HUES6 (cell line): ENCODE measurements around the gene BOC.

ENCODE experiments used
- H3K27ac ChIP-seq: 2 replicates; pipeline ENCODE4 v1.7.0; 2013; ENCODE audit warnings: low read depth, mild to moderate bottlenecking, low read length, inconsistent platforms
- H3K27me3 ChIP-seq: 2 replicates; pipeline ENCODE4 v1.6.1; 2013; ENCODE audit warnings: low read length; ENCODE audit not compliant: control insufficient read depth, insufficient read depth
- H3K36me3 ChIP-seq: 2 replicates; pipeline ENCODE4 v1.6.1; 2013; ENCODE audit warnings: low read length; ENCODE audit not compliant: control insufficient read depth, insufficient read depth
- H3K4me1 ChIP-seq: 2 replicates; pipeline ENCODE4 v1.6.1; 2013; ENCODE audit warnings: low read length; ENCODE audit not compliant: control insufficient read depth, insufficient read depth
- H3K4me3 ChIP-seq: 2 replicates; pipeline ENCODE4 v1.5.1; 2013; ENCODE audit warnings: low read depth, low read length
- H3K9ac ChIP-seq: one replicate; pipeline ENCODE4 v1.6.1; 2013; ENCODE audit warnings: mild to moderate bottlenecking, low read length
- H3K9me3 ChIP-seq: 2 replicates; pipeline ENCODE4 v1.6.1; 2013; ENCODE audit warnings: low read depth, low read length; ENCODE audit not compliant: control insufficient read depth, insufficient read depth

The BOC gene

DNA sequence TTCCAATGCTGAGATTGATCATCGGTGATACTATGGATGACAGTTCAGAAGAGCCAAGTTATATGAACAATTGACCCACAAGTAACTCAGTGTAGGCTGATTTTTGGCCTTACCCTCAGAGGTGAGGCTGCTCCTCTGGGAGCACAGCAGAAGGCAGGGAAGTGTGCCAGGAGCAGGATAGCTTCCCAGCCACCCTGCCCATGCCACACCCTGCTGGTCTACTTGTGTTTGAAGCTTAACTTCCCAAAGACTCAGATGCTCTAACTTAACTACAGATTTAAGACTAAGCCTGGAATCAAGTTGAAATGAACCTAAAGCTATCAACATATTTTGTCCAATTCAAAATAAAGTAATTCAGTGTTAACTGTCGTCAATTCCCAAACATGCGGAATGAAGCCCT lies 77.5 kb downstream of the BOC start:
- H3K27ac ChIP-seq, result no peak overlapping the region
- no peaks in the 10 kb centered on the region for H3K9me3 ChIP-seq
- no peak overlapping the region for H3K4me3 ChIP-seq
- no peak overlapping the region for H3K9ac ChIP-seq
- no peaks in the 10 kb centered on the region for H3K27me3 ChIP-seq
- H3K36me3 ChIP-seq, result 0 out of 2 replicates have a peak, but pooled peaks cover 2% of the 10 kb centered on the region
- H3K4me1 ChIP-seq, result no peaks in the 10 kb centered on the region

GRCh38 chr3:113291572-113291971 lies 80.2 kb downstream of the BOC start:
- Histone ChIP-seq H3K27me3 (no peaks in the 10 kb centered on the region), H3K4me1 (no peaks in the 10 kb centered on the region), H3K36me3 (no peaks in the 10 kb centered on the region), H3K9me3 (no peaks in the 10 kb centered on the region), H3K4me3 (no peak overlapping the region), H3K27ac (no peak overlapping the region), H3K9ac (no peak overlapping the region)

DNA sequence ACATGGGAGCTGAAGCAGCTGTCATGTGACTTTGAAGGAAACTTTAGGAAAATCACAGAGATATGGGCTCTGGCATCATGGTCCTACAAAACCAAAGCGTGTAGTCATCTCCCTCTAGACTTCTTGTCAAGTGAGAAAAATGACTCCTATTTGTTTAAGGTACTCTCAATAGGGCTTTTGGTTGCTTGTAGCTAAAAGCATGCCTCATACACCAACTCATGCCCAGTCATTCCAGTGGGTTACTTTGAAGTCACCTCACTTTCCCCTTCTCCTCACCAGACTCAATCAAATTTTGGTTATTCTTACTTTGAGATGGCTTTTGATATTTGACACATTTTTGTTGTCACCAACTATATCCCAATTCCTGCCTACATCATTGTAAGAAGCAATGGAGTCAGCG lies 81.6 kb downstream of the BOC start:
- no peaks in the 10 kb centered on the region for H3K9me3 ChIP-seq
- H3K27ac ChIP-seq, result no peak overlapping the region
- peaks cover 13% of the 10 kb centered on the region for H3K4me1 ChIP-seq
- H3K36me3 ChIP-seq, result no peaks in the 10 kb centered on the region
- no peaks in the 10 kb centered on the region for H3K27me3 ChIP-seq
- no peak overlapping the region for H3K9ac ChIP-seq
- no peak overlapping the region for H3K4me3 ChIP-seq

- Histone ChIP-seq H3K36me3 (no peaks in the 10 kb centered on the region), H3K9me3 (no peaks in the 10 kb centered on the region), H3K9ac (no peak overlapping the region), H3K27ac (no peak overlapping the region), H3K27me3 (no peaks in the 10 kb centered on the region), H3K4me1 (peaks cover 15% of the 10 kb centered on the region), H3K4me3 (no peak overlapping the region)
Measured at GRCh38 chr3:113293348-113293747, 82.0 kb downstream of the BOC start.

DNA sequence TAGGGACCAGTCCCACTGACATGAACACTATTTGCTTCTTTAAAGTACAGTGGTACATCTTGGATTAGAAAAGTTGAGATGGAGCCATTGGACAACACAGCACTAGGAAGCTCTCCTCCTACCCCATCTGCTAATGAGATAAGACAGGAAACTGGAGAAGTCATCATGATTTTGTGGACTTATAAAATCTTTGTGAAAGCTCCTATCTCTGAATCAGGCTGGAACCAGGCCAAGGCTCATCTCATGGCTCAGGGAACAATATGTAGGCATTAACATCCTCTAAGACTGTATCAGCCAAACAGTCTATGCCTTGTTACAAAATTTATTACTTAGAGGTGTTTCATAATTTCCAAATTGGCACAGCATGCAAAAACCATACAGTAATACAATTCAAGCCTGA lies 84.1 kb downstream of the BOC start:
- no peaks in the 10 kb centered on the region for H3K27me3 ChIP-seq
- H3K27ac ChIP-seq, result no peak overlapping the region
- no peaks in the 10 kb centered on the region for H3K9me3 ChIP-seq
- no peak overlapping the region for H3K9ac ChIP-seq
- H3K4me1 ChIP-seq, result peaks cover 15% of the 10 kb centered on the region
- no peaks in the 10 kb centered on the region for H3K36me3 ChIP-seq
- no peak overlapping the region for H3K4me3 ChIP-seq

- Histone ChIP-seq H3K4me3 (no peak overlapping the region), H3K27me3 (no peaks in the 10 kb centered on the region), H3K4me1 (peaks cover 15% of the 10 kb centered on the region), H3K9ac (no peak overlapping the region), H3K36me3 (no peaks in the 10 kb centered on the region), H3K9me3 (no peaks in the 10 kb centered on the region), H3K27ac (no peak overlapping the region)
Measured at GRCh38 chr3:113297287-113297686, 85.9 kb downstream of the BOC start.

DNA sequence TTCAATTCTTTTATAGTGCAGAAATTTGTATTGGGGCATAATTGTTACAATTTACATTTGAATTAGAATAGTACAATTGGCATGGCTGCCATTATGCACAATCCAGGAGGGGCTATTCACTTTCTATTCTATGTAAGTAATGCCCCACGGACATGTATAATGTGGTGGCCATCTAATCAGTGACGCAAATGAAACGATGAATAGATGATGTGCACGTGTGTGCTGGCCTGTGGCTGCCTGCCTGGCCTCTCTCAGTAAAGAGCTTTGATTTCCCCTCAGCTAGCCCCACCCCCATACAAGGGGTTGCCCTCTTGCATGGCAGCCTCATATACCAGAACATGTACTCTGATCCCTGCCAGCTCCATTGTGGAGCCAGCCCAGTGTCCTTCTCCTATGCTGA lies 86.5 kb downstream of the BOC start:
- Histone ChIP-seq H3K4me3 (no peak overlapping the region), H3K27ac (no peak overlapping the region), H3K27me3 (no peaks in the 10 kb centered on the region), H3K9ac (no peak overlapping the region), H3K4me1 (peaks cover 15% of the 10 kb centered on the region), H3K36me3 (no peaks in the 10 kb centered on the region), H3K9me3 (no peaks in the 10 kb centered on the region)

GRCh38 chr3:113300596-113300995 lies 89.2 kb downstream of the BOC start:
- Histone ChIP-seq H3K36me3 (no peaks in the 10 kb centered on the region), H3K4me1 (peaks cover 15% of the 10 kb centered on the region), H3K27ac (no peak overlapping the region), H3K9ac (no peak overlapping the region), H3K27me3 (no peaks in the 10 kb centered on the region), H3K9me3 (no peaks in the 10 kb centered on the region), H3K4me3 (no peak overlapping the region)

GRCh38 chr3:113304102-113304501 lies 92.7 kb downstream of the BOC start:
- Histone ChIP-seq H3K27ac (no peak overlapping the region), H3K36me3 (no peaks in the 10 kb centered on the region), H3K4me1 (no peaks in the 10 kb centered on the region), H3K9ac (no peak overlapping the region), H3K4me3 (no peak overlapping the region), H3K27me3 (no peaks in the 10 kb centered on the region), H3K9me3 (no peaks in the 10 kb centered on the region)

DNA sequence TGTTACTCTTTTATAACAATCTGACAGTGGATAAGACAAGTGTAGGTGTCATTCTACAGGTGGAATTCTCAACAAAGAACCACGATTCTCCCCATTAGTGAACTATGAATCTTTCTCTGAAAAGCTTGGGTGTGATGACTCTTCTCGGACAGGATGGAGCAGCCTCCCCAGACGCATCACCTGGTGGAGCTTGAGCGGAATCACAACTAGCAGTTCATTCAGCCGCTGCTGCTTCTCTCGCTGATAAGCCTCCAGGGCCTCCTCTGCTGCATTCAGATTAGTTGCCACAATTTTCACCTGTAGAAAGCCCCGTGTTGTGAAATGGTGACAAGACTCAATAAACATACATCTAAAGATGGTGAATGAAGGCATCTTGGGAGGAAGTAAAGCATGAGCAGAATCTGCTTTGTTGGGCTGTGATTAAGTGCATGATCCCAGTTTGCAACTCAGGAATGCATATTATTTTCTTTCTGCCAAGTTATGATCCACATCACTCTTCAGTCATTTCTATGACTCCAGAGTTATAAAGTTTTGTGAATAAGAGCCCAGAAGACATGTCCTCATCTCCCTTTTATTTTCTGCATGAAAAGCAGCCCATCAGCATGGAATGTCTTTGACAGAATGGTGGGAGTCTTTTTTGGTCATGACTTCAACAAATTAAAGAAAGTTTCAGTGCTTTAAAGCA lies 93.6 kb downstream of the BOC start:
- H3K9me3 ChIP-seq, result no peaks in the 10 kb centered on the region
- H3K4me3 ChIP-seq, result no peak overlapping the region
- no peak overlapping the region for H3K27ac ChIP-seq
- H3K9ac ChIP-seq, result no peak overlapping the region
- H3K27me3 ChIP-seq, result no peaks in the 10 kb centered on the region
- no peaks in the 10 kb centered on the region for H3K4me1 ChIP-seq
- no peaks in the 10 kb centered on the region for H3K36me3 ChIP-seq

- no peaks in the 10 kb centered on the region for H3K27me3 ChIP-seq
- H3K9ac ChIP-seq, result no peak overlapping the region
- no peak overlapping the region for H3K27ac ChIP-seq
- no peaks in the 10 kb centered on the region for H3K36me3 ChIP-seq
- H3K4me3 ChIP-seq, result no peak overlapping the region
- peaks cover 34% of the 10 kb centered on the region for H3K9me3 ChIP-seq
- no peaks in the 10 kb centered on the region for H3K4me1 ChIP-seq
Measured at GRCh38 chr3:113310960-113311359, 99.6 kb downstream of the BOC start.
